Dendritic cell treated with granulocyte-macrophage colony-stimulating factor and Interleukin-4, amounts not matched to agents 40 ng/mL and 50 ng/mL, for 4 days (primary cell): Measurements from ENCODE around the gene BET1L.
A peak's percentile ranks its signal among the peaks of the same experiment; 100 is the strongest.

Source experiments
- H3K27ac Mint-ChIP-seq: one replicate; pipeline ENCODE4 v1.8.0; 2022; ENCODE audit warnings: mild to moderate bottlenecking, mixed read lengths
- H3K27me3 Mint-ChIP-seq: one replicate; pipeline ENCODE4 v1.8.0; 2022; ENCODE audit warnings: mild to moderate bottlenecking, mixed read lengths
- H3K36me3 Mint-ChIP-seq: one replicate; pipeline ENCODE4 v1.8.0; 2022; ENCODE audit warnings: low read depth, mixed read lengths
- H3K4me1 Mint-ChIP-seq: one replicate; pipeline ENCODE4 v1.8.0; 2022; ENCODE audit warnings: low read depth, mixed read lengths
- H3K4me3 Mint-ChIP-seq: one replicate; pipeline ENCODE4 v1.8.0; 2022; ENCODE audit warnings: mild to moderate bottlenecking, moderate library complexity, mixed read lengths
- H3K9me3 Mint-ChIP-seq: one replicate; pipeline ENCODE4 v1.8.0; 2022; ENCODE audit warnings: mixed read lengths
- intact Hi-C: fragments of 100-400 bp; cut with micrococcal nuclease; formaldehyde crosslinking; loops from one replicate; pipeline ENCODE4 v1.15.0; 2022

BET1L gene, protein sequence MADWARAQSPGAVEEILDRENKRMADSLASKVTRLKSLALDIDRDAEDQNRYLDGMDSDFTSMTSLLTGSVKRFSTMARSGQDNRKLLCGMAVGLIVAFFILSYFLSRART

DNA sequence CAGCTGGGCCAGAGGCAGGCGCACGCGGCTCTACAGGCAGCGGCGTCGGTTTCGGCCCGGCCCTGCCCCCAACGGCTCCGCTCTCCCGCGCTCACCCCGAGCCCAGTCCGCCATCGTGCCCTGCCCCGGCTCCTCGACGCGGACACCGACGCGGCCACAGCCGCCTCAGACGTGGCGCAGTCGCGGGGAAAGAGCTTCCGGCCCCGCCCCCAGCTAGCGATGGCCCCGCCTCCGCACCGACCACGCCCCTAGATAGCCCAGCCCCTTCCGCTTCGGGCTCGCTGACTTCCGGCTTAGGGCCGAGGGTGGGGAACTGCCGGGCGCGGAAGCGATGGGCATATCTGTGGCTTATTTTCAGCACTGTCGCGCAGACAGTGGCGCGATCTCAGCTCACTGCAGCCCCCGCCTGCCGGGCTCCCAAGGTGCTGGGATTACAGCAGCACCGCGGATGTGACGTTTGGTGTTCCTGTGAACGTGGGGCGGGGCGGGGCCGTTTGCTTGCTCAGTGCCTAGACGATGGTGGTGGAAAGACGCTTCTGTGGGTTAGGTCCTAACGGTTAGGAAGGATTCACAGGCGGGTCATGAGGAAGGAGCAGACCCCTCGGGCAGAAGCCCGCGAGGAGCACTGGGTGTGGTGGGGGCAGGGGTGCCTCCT lies at the start of gene BET1L, which contains the start of gene RIC8A:
Gene BET1L (minus strand): TSS at position 192 of the 655 bp plus-strand sequence. CDS start 78 bp downstream, at position 114.
Gene RIC8A (plus strand): TSS at position 501 of the 655 bp plus-strand sequence. CDS start 1,147 bp downstream, outside the sequence.
- peak within 1 kb of the TSS; percentile 87 for H3K4me3 Mint-ChIP-seq
- H3K9me3 Mint-ChIP-seq, result no peaks in the 10 kb centered on the region
- H3K27ac Mint-ChIP-seq, result peak within 1 kb of the TSS; percentile 99
- intact Hi-C loops, result loop anchor here (2.0 to 10.0 kb wide), 3 partner anchors 61 to 297 kb away; partner anchors contain the start of gene RNH1
- H3K27me3 Mint-ChIP-seq, result no peaks in the 10 kb centered on the region
- peaks cover 72% of the 10 kb centered on the region for H3K4me1 Mint-ChIP-seq
- peaks cover 95% of the 10 kb centered on the region for H3K36me3 Mint-ChIP-seq

DNA sequence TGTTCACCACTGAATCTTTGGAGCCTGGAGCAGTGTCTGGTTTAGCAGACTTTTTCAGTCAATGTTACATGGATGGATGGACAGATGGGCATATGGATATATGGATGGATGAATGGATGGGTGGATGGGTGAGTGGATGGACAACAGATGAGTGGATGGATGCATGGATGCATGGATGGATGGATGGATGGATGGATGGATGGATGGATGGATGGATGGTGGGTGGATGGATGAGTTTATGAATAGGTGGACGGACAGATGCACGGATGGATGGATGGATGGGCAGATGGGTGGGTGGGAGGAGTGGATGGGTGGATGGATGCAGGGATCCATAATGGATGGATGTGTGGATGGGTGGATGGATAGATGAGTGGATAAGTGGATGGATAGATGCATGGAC lies 48.6 kb upstream of the BET1L start:
- peaks cover 34% of the 10 kb centered on the region for H3K36me3 Mint-ChIP-seq
- H3K9me3 Mint-ChIP-seq, result no peaks in the 10 kb centered on the region
- no peak overlapping the region for H3K4me3 Mint-ChIP-seq
- intact Hi-C loops, result loop anchor here (10.0 kb wide), 1 partner anchor 49 kb away; the partner anchor contains the start of gene IFITM2
- no peak overlapping the region for H3K27ac Mint-ChIP-seq
- H3K27me3 Mint-ChIP-seq, result peaks cover 21% of the 10 kb centered on the region
- peaks cover 6% of the 10 kb centered on the region for H3K4me1 Mint-ChIP-seq

DNA sequence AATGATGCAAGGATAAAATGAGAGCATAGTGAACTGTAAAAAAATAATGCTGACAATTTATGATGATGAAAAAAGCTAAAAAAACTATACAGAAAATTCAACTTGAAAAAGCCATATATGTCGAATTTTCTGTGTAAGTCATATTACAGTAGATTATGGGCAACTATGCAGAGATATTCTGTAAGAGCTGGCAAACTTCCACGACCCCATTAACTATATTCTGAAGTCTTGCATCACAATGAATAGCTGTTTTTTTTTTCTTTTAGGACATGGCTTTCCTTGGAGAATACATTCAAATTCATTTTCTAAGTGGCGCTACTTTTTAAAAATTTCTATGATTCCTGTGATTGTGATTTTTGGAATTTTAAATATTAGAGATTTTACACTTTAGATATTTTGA lies 48.0 kb upstream of the BET1L start:
- H3K36me3 Mint-ChIP-seq, result peaks cover 39% of the 10 kb centered on the region
- intact Hi-C loops, result loop anchor here (10.0 kb wide), 1 partner anchor 50 kb away; the partner anchor contains the start of gene IFITM2
- H3K9me3 Mint-ChIP-seq, result no peaks in the 10 kb centered on the region
- H3K27ac Mint-ChIP-seq, result no peak overlapping the region
- peaks cover 21% of the 10 kb centered on the region for H3K27me3 Mint-ChIP-seq
- peaks cover 6% of the 10 kb centered on the region for H3K4me1 Mint-ChIP-seq
- H3K4me3 Mint-ChIP-seq, result no peak overlapping the region

DNA sequence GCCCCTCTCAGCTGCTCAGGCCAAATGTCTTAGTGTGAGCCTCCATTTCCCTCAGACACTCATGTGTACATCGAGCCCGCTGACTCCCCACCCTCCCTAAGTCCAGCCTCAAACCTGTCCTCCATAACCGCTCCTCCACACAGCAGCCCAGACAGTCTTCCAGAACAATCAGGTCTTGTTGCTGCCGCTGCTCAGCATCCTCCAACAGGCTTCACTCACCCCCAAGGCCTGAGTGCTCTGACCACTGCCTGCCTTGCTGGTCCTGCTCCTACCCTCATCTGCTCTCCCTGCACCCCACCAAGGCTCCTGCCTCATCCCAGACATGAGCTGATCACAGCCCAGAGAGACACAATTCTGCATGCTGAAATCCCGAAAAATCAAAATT lies 46.7 kb upstream of the BET1L start:
- Mint-ChIP-seq H3K4me1 (peaks cover 12% of the 10 kb centered on the region), H3K36me3 (peaks cover 50% of the 10 kb centered on the region), H3K4me3 (no peak overlapping the region), H3K27me3 (peaks cover 8% of the 10 kb centered on the region), H3K27ac (no peak overlapping the region), H3K9me3 (no peaks in the 10 kb centered on the region)
- intact Hi-C loops, result loop anchor here (5.0 to 10.0 kb wide), 2 partner anchors 51 to 103 kb away; partner anchors contain the start of gene IFITM2

DNA sequence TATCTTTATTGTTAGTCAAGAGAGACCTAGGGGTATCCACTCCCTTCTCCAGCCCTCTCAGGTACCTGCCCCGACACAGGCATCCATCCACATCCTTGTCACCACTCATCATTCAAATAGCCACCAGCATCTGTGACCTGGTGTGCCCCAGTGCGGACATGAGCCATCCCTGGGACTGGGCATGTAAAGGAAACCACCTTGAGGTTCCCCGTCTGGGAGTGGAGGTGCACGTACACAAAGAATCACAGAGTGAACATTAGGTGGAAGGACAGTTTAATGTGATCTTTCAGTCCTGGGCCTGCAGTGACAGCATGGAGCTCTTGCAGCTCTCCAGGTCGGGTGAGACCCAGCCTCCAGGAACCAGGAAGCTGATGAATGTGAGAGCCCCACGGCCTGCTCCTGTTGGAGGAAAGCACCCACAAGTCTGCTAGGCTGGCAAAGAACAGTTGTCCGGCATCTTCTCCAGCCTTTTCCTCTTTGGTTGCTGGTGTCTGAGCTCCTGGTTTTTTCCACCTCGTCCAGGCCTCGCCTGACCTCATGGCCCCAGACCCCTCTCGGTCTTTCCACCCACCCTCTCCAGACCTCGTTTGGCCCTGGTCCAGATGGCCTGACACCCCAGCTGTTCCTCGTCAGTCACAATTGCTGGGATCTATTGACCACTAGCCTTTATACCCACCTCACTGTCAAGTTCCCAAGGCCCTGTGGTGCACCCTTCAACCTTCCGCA lies 46.1 kb upstream of the BET1L start:
- peaks cover 7% of the 10 kb centered on the region for H3K27me3 Mint-ChIP-seq
- intact Hi-C loops, result loop anchor here (5.0 to 10.0 kb wide), 2 partner anchors 51 to 104 kb away; partner anchors contain the start of gene IFITM2
- no peak overlapping the region for H3K4me3 Mint-ChIP-seq
- no peak overlapping the region for H3K27ac Mint-ChIP-seq
- H3K4me1 Mint-ChIP-seq, result peaks cover 15% of the 10 kb centered on the region
- no peaks in the 10 kb centered on the region for H3K9me3 Mint-ChIP-seq
- H3K36me3 Mint-ChIP-seq, result peaks cover 55% of the 10 kb centered on the region

DNA sequence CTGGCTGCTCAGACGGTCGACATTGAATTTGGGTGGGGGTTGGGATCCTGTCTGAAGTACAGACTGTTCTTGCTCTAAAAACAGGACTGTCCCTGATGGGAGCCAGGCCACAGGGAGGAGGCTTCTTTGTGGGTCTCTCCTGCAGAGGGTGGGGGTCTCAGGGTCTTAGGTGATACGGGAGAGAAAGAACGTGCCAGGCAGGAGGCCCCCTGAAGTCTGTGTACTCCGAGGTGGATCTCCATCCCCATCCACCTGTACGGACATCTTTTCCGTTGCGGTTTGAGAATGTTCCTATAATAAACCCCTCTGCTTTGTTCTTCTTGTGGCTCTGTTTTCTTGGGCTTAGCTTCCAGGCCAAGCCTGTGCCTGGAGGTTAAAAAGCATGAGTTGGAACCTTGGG lies 45.5 kb upstream of the BET1L start:
- Mint-ChIP-seq H3K27me3 (peaks cover 3% of the 10 kb centered on the region), H3K36me3 (peaks cover 62% of the 10 kb centered on the region), H3K4me1 (peaks cover 15% of the 10 kb centered on the region), H3K4me3 (no peak overlapping the region), H3K9me3 (no peaks in the 10 kb centered on the region), H3K27ac (no peak overlapping the region)
- intact Hi-C loops, result loop anchor here (5.0 to 10.0 kb wide), 2 partner anchors 52 to 105 kb away; partner anchors contain the start of gene IFITM2

DNA sequence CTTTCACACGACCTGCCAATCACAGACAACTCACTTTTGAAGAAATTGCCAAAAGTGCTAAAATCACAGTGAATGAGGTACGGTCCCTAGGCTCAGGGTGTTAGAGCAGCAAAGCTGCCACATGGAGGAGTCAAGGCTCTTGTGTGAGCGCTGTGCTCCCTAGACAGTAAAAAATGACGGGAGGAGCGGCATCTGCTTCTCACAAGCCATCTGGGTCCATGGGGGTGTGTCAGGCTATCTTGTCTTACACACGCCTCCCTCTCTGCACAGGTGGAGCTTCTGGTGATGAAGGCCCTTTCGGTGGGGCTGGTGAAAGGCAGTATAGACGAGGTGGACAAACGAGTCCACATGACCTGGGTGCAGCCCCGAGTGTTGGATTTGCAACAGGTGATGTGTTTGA lies 44.4 kb upstream of the BET1L start:
- H3K36me3 Mint-ChIP-seq, result peaks cover 73% of the 10 kb centered on the region
- intact Hi-C loops, result loop anchor here (5.0 to 10.0 kb wide), 2 partner anchors 53 to 106 kb away; partner anchors contain the start of gene IFITM2
- no peak overlapping the region for H3K4me3 Mint-ChIP-seq
- peaks cover 9% of the 10 kb centered on the region for H3K4me1 Mint-ChIP-seq
- no peak overlapping the region for H3K27ac Mint-ChIP-seq
- peaks cover 3% of the 10 kb centered on the region for H3K27me3 Mint-ChIP-seq
- H3K9me3 Mint-ChIP-seq, result no peaks in the 10 kb centered on the region

DNA sequence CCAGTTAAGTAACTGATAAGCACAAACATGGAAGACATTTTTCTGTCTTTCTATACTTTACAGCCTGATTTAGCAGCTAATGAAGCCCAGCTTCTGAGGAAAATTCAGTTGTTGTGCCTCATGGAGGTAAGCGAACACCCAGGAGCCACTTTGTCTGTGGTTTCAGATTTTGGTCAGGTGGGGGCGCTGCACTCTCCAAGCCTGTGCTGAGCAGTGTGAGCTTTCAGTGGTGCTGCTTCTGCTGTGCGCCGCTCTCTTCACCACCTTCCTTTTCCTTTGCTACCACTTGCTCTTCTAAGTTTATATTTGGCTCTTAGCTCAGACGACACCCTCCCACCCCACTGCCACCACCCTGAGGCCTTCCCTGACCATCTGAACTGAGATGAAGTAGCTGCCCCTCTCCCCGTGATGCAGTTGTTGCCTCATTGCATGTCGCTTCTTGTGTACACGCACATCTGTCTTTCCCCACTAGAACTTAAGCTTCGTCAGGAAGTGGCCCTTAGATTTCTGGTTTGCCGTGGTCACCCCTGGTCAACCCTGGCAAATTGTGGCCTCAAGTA lies 43.6 kb upstream of the BET1L start:
- H3K9me3 Mint-ChIP-seq, result no peaks in the 10 kb centered on the region
- H3K36me3 Mint-ChIP-seq, result peaks cover 80% of the 10 kb centered on the region
- H3K4me1 Mint-ChIP-seq, result peaks cover 9% of the 10 kb centered on the region
- no peak overlapping the region for H3K27ac Mint-ChIP-seq
- peaks cover 1% of the 10 kb centered on the region for H3K27me3 Mint-ChIP-seq
- no peak overlapping the region for H3K4me3 Mint-ChIP-seq
- intact Hi-C loops, result loop anchor here (5.0 to 10.0 kb wide), 2 partner anchors 54 to 106 kb away; partner anchors contain the start of gene IFITM2

DNA sequence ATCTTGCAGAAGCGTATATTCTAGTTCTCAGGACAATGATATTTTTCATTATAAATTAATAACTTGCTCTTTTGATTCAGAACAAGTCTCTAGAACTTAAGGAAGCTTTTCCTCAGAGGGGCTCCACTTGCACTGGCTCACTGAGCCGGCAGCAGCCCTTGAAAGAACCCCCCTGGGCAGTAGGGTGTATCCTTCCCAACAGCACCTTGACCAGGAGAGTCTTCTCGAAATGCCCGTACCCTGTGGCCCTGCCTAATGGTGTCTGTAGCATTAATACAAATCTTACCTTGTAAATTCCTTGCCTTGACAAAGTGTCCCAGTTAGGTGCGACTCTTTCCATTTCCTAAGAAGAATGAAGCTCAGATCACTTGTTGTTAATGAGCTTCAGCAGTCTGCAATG lies 43.1 kb upstream of the BET1L start:
- Mint-ChIP-seq H3K4me3 (no peak overlapping the region), H3K4me1 (peaks cover 9% of the 10 kb centered on the region), H3K36me3 (peaks cover 86% of the 10 kb centered on the region), H3K9me3 (no peaks in the 10 kb centered on the region), H3K27me3 (no peaks in the 10 kb centered on the region), H3K27ac (no peak overlapping the region)
- intact Hi-C loops, result loop anchor here (5.0 to 10.0 kb wide), 2 partner anchors 55 to 107 kb away; partner anchors contain the start of gene IFITM2

DNA sequence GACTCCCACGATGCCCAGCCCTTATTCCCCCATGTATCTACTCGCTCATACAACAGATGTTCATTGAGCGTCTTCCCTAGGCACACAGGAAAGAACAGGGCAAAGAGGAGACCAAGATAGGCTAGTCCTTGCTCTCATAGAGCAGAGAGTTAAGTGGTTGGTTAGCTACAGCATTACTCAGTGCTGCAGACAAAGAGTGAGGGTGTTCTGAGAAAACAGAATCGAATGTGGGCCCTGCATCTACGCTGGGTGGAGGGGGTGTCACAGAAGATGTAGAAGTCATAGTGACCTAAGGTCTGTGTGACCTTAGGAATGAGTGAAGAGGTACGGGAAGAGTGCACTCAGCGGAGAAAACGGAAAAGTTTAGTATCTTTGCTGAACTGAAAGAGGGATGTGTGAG lies 41.9 kb upstream of the BET1L start:
- H3K27me3 Mint-ChIP-seq, result no peaks in the 10 kb centered on the region
- H3K4me1 Mint-ChIP-seq, result peaks cover 9% of the 10 kb centered on the region
- no peak overlapping the region for H3K27ac Mint-ChIP-seq
- no peaks in the 10 kb centered on the region for H3K9me3 Mint-ChIP-seq
- intact Hi-C loops, result no loop called here
- H3K4me3 Mint-ChIP-seq, result no peak overlapping the region
- H3K36me3 Mint-ChIP-seq, result peaks cover 95% of the 10 kb centered on the region

DNA sequence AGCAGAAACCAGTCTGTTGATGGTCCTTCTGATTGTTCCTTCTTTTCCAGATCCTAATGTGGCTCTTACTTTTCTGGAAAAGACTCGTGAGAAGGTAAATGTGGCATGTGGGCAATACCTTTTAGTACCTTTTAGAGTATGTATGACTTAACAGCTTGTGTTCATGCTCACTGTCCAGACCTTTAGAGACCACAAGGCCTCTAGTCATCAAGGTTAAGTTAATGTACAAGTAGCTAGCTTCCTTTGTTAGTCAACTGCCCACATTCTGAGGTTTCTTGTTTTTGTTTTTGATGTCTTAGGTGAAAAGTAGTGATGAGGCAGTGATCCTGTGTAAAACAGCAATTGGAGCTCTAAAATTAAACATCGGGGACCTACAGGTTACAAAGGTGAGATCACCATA lies 37.2 kb upstream of the BET1L start:
- Mint-ChIP-seq H3K4me3 (no peak overlapping the region), H3K27me3 (no peaks in the 10 kb centered on the region), H3K27ac (no peak overlapping the region), H3K4me1 (peaks cover 17% of the 10 kb centered on the region), H3K9me3 (no peaks in the 10 kb centered on the region), H3K36me3 (peaks cover 99% of the 10 kb centered on the region)
- intact Hi-C loops, result no loop called here

DNA sequence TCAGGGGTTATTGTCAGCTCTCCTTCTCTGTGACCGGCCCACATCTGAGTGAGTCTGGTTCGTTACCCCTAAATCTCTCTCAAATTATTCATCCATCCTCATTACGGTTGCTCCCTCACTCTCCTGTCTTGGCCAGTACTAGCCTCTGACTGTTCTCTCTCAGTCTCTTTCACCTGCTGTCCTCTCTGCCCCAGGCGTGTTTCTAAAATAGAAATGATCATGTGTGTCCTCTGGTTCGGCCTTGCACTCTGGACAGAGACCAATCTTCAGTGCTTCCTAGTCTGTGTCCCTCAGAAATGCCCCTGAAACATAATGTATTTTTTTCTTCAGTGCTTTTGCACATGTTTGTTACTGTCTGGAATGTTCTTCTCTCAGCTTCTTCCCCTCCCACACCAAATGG lies 34.4 kb upstream of the BET1L start:
- peaks cover 17% of the 10 kb centered on the region for H3K4me1 Mint-ChIP-seq
- no peaks in the 10 kb centered on the region for H3K9me3 Mint-ChIP-seq
- no peak overlapping the region for H3K4me3 Mint-ChIP-seq
- no peaks in the 10 kb centered on the region for H3K27me3 Mint-ChIP-seq
- H3K36me3 Mint-ChIP-seq, result peaks cover 89% of the 10 kb centered on the region
- intact Hi-C loops, result no loop called here
- no peak overlapping the region for H3K27ac Mint-ChIP-seq

DNA sequence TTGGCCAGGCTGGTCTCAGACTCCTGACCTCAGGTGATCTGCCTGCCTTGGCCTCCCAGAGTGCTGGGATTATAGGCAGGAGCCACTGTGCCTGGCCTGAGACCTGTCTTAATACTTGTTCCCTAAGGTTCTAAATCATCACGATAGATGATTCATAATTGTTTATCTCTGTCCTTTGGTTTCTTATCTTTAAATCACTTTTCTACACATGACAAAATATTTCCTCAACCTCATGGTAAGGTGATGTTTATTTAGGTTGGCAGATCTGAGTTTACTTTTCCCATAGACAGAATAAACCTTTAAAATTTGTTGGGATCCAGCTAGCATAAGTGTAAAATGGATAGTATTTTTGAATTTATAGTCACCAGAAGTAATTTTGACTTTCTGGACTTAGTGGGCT lies 33.1 kb upstream of the BET1L start:
- peaks cover 23% of the 10 kb centered on the region for H3K4me1 Mint-ChIP-seq
- no peak overlapping the region for H3K4me3 Mint-ChIP-seq
- intact Hi-C loops, result no loop called here
- no peak overlapping the region for H3K27ac Mint-ChIP-seq
- no peaks in the 10 kb centered on the region for H3K9me3 Mint-ChIP-seq
- peaks cover 77% of the 10 kb centered on the region for H3K36me3 Mint-ChIP-seq
- H3K27me3 Mint-ChIP-seq, result no peaks in the 10 kb centered on the region
